Common myeloid progenitor, CD34-positive (primary cell): ENCODE data around the gene ATP4B.

Experiments used
- CTCF ChIA-PET: fragments of 350-600 bp; sonication (Branson Sonifier 250); formaldehyde crosslinking; loops from one replicate; lab custom pipeline; 2021; ENCODE audit warnings: antibody characterized with exemption; lab: Charles Lee
- POLR2A ChIA-PET: fragments of 350-600 bp; sonication (Branson Sonifier 250); formaldehyde crosslinking; loops from one replicate; lab custom pipeline; 2021; ENCODE audit warnings: antibody characterized with exemption; lab: Charles Lee
- DNase-seq, 3 donors: peaks; one replicate each; pipeline versions ENCODE4 v3.0.0 to v3.0.0-alpha.2; 2013
- H3K27ac ChIP-seq, 2 experiments: 1 replicate in 1 of 2; 2 replicates in 1 of 2; pipeline ENCODE4 v1.7.0; 2013; ENCODE audit warnings: inconsistent platforms in 2 of 2, low read length in 2 of 2, mild to moderate bottlenecking in 2 of 2, low read depth in 1 of 2, moderate library complexity in 1 of 2; ENCODE audit not compliant: severe bottlenecking in 2 of 2, insufficient read depth in 1 of 2, poor library complexity in 1 of 2
- H3K27me3 ChIP-seq, 5 experiments: replicated peaks in 2 of 5; 1 replicate in 3 of 5; 2 replicates in 2 of 5; pipeline versions ENCODE4 v1.6.1 to v1.7.0; 2013; ENCODE audit warnings: low read length in 4 of 5, mild to moderate bottlenecking in 2 of 5, moderate library complexity in 2 of 5, inconsistent platforms in 1 of 5; ENCODE audit not compliant: insufficient read depth in 5 of 5, control insufficient read depth in 4 of 5
- H3K36me3 ChIP-seq, 4 experiments: 1 replicate in 2 of 4; 2 replicates in 2 of 4; pipeline versions ENCODE4 v1.6.1 to v1.7.0; 2013; ENCODE audit warnings: low read length in 3 of 4, control low read depth in 1 of 4, mild to moderate bottlenecking in 1 of 4; ENCODE audit not compliant: control insufficient read depth in 4 of 4, insufficient read depth in 4 of 4
- H3K4me1 ChIP-seq, 4 experiments: 1 replicate in 3 of 4; 2 replicates in 1 of 4; pipeline versions ENCODE4 v1.6.1 to v1.7.1; 2013; ENCODE audit warnings: low read length in 3 of 4, mild to moderate bottlenecking in 3 of 4, control low read depth in 1 of 4, inconsistent platforms in 1 of 4, moderate library complexity in 1 of 4; ENCODE audit not compliant: control insufficient read depth in 4 of 4, insufficient read depth in 4 of 4; ENCODE audit errors: control extremely low read depth in 1 of 4
- H3K4me3 ChIP-seq, 7 experiments: 1 replicate in 4 of 7; 2 replicates in 3 of 7; pipeline versions ENCODE4 v1.5.1 to v1.7.0; 2013; ENCODE audit warnings: mild to moderate bottlenecking in 7 of 7, low read length in 6 of 7, moderate library complexity in 6 of 7, inconsistent platforms in 2 of 7, low read depth in 2 of 7, control low read depth in 1 of 7; ENCODE audit not compliant: insufficient read depth in 4 of 7, control insufficient read depth in 1 of 7; ENCODE audit errors: extremely low read depth in 1 of 7
- H3K9me3 ChIP-seq, 5 experiments: 1 replicate in 4 of 5; 2 replicates in 1 of 5; pipeline versions ENCODE4 v1.6.1 to v1.7.1; 2013; ENCODE audit warnings: low read length in 4 of 5, mild to moderate bottlenecking in 2 of 5, inconsistent platforms in 1 of 5, low read depth in 1 of 5, moderate library complexity in 1 of 5; ENCODE audit not compliant: control insufficient read depth in 4 of 5, insufficient read depth in 2 of 5; ENCODE audit errors: control extremely low read depth in 1 of 5
- WGBS: methylation state at CpG from one replicate; pipeline ENCODE4 v1.1.5; 2013; ENCODE audit not compliant: insufficient coverage; 5-methylcytosine and 5-hydroxymethylcytosine counted together

ATP4B gene

DNA sequence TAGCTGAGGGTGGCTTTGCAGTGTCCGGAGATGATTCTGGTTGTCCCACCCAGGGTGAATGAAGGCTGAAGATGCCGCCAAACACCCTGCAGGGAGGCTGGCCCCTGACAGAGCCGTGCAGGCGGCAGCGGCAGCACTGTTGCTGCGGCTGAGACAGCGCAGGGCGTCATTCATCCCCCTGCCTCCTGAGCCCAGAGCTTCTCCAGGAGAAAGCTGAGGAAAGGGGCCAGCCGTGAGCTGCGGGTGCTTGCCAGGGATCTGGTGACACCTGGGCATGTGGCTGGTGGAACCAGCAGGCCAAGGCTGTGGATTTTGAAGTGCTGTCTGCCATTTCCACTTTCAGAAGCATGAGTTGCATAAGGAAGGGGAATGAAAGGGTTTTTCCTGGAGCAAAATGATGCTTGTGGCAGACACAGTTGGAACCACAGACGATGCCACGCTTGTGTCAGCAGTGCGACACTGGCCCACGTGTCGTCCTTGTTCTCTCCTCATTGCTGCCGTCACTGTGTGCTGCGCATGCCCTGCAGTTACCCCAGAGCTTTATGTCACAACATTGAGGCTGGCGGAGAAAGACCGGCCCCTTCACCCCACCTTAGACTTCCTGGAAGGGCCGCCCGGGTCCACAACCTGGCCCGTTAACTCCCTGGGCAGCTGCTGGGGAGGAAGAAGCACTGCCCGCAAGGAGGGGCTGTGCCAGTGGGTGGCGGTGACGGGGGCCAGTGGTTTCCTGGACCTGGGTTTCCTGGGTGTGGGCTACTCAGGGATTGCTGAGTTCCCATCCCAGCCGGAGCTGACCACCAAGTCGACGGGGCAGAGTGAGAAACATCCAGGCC is 50.7 kb downstream of the ATP4B start:
- Histone ChIP-seq H3K36me3 (peaks cover 0 to 78% (median 16%) of the 10 kb centered on the region in 4 experiments), H3K9me3 (no peaks in the 10 kb centered on the region), H3K4me3 (no peak overlapping the region), H3K27me3 (no peaks in the 10 kb centered on the region), H3K4me1 (peaks cover 0 to 18% (median 8%) of the 10 kb centered on the region in 4 experiments), H3K27ac (no peak overlapping the region)
- CTCF ChIA-PET: no interaction called here
- POLR2A ChIA-PET: no interaction called here
- WGBS: 85% methylated on average over 21 of the region's 28 CpGs
- DNase-seq: peak in 2 of 3 donors; percentile 46 to 49

DNA sequence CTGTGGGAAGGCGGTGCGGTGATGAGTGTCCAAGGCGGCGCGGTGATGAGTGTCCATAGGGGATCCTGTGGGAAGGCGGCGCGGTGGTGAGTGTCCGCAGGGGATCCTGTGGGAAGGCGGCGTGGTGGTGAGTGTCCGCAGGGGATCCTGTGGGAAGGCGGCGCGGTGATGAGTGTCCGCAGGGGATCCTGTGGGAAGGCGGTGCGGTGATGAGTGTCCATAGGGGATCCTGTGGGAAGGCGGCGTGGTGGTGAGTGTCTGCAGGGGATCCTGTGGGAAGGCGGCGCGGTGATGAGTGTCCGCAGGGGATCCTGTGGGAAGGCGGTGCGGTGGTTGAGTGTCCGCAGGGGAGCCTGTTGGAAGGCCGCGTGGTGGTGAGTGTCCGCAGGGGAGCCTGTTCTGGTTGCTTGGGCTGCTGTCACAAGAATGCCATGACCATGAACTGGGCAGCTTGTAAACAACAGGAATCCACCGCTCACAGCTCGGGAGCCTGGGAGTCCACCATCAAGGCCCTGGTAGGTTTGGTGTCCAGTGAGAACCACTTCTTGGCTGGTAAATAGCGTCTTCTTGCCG is 52.0 kb downstream of the ATP4B start:
- ChIA-PET CTCF (interaction anchor here (1.6 kb wide), 1 partner anchor 14 kb away, joined by 3 read pairs; no protein-coding TSS in a partner anchor), POLR2A (no interaction called here)
- Histone ChIP-seq H3K9me3 (no peaks in the 10 kb centered on the region), H3K4me1 (peaks cover 0 to 18% (median 8%) of the 10 kb centered on the region in 4 experiments), H3K27me3 (no peaks in the 10 kb centered on the region), H3K36me3 (peaks cover 2 to 76% (median 11%) of the 10 kb centered on the region in 4 experiments), H3K27ac (no peak overlapping the region), H3K4me3 (no peak overlapping the region)
- DNase-seq: no peak
- WGBS: 97% methylated on average over 30 of the region's 34 CpGs

DNA sequence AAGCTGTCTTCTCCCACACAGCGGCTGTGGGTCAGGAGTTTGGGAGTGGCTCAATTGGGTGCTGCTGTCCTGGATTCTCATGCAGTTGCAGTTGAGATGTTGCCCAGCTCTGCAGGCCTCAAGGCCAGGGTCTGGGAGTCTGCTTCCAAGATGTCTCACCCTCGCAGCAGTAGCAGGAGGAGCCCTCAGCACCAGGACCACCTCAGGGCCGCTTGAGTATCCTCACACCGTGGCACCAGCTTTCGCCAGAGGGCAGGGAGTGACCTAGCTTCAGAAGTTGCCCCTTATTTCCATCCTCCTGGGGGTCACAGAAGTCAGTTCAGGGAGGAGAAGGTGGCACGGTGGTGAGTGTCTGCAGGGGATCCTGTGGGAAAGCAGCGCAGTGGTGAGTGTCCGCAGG is 52.5 kb downstream of the ATP4B start:
- Histone ChIP-seq H3K36me3 (peaks cover 2 to 76% (median 14%) of the 10 kb centered on the region in 4 experiments), H3K27ac (no peak overlapping the region), H3K4me3 (no peak overlapping the region), H3K9me3 (peaks cover 0 to 2% (median 0%) of the 10 kb centered on the region in 5 experiments), H3K27me3 (no peaks in the 10 kb centered on the region), H3K4me1 (peaks cover 0 to 18% (median 8%) of the 10 kb centered on the region in 4 experiments)
- ChIA-PET POLR2A (no interaction called here), CTCF (interaction anchor here (1.6 kb wide), 1 partner anchor 14 kb away, joined by 3 read pairs; no protein-coding TSS in a partner anchor)
- DNase-seq: no peak
- 94% methylated on average over 6 of the region's 8 CpGs for WGBS

DNA sequence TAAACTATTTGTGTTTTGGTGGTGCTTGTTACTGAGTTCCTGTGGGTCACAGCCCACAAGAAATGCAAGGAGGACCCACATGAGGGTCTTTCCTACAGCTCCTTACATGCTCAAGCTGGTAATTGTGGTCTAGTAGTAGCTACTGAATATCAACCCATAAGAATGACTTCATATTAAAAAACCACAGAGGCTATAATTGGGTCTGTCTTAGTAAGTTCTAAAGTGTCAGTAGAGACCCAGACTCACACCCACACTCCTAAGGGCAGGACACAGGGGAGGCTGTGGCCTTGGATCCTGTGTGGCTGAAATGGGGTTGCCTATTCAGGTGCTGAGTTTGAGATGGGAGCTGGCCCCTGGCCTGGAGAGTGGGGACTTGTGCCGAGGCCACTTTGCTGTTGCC is 53.8 kb downstream of the ATP4B start:
- Histone ChIP-seq H3K27me3 (no peaks in the 10 kb centered on the region), H3K27ac (no peak overlapping the region), H3K4me3 (no peak overlapping the region), H3K9me3 (peaks cover 0 to 14% (median 7%) of the 10 kb centered on the region in 5 experiments), H3K4me1 (peaks cover 0 to 18% (median 8%) of the 10 kb centered on the region in 4 experiments), H3K36me3 (peaks cover 2 to 75% (median 22%) of the 10 kb centered on the region in 4 experiments)
- CTCF ChIA-PET: no interaction called here
- 100% methylated on average over 1 of the region's 1 CpG for WGBS
- no peak for DNase-seq
- POLR2A ChIA-PET: no interaction called here

DNA sequence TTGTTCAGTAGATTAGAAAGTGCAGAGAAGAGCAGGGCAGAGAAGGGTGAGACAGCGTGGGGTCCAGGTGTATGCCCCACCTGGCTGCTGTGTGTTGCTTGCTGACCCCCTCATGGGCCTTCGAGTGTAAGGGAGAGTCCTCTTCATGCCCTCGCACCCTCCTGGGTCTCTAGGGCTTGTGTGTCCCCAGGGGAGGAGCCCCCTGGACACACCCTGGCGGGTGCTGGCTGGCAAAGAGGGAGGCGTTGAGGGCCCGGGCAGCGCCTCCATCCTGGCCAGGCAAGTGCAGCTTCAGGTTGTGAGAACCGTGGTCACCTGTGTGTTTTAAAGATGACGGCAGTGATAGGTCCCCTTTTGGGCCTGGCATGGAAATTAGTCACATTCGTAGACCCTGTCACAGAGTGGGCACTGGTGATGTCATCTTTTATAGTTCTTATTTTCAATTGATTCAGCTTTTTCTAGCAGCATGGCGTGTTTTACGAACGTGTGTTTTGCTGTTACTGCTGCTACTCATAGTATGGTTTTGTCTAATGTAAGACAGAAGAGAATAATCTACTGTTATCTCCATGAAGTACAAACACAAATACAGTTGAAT is 54.8 kb downstream of the ATP4B start:
- H3K4me3 ChIP-seq: no peak overlapping the region
- H3K36me3 ChIP-seq: peaks cover 2 to 76% (median 31%) of the 10 kb centered on the region in 4 experiments
- no peaks in the 10 kb centered on the region for H3K27me3 ChIP-seq
- peaks cover 0 to 15% (median 12%) of the 10 kb centered on the region in 5 experiments for H3K9me3 ChIP-seq
- WGBS: 98% methylated on average over 10 of the region's 13 CpGs
- H3K27ac ChIP-seq: no peak overlapping the region
- peaks cover 0 to 18% (median 8%) of the 10 kb centered on the region in 4 experiments for H3K4me1 ChIP-seq
- DNase-seq: no peak
- ChIA-PET POLR2A (no interaction called here), CTCF (interaction anchor here (1.0 kb wide), 1 partner anchor 41 kb away, joined by 3 read pairs; no protein-coding TSS in a partner anchor)

DNA sequence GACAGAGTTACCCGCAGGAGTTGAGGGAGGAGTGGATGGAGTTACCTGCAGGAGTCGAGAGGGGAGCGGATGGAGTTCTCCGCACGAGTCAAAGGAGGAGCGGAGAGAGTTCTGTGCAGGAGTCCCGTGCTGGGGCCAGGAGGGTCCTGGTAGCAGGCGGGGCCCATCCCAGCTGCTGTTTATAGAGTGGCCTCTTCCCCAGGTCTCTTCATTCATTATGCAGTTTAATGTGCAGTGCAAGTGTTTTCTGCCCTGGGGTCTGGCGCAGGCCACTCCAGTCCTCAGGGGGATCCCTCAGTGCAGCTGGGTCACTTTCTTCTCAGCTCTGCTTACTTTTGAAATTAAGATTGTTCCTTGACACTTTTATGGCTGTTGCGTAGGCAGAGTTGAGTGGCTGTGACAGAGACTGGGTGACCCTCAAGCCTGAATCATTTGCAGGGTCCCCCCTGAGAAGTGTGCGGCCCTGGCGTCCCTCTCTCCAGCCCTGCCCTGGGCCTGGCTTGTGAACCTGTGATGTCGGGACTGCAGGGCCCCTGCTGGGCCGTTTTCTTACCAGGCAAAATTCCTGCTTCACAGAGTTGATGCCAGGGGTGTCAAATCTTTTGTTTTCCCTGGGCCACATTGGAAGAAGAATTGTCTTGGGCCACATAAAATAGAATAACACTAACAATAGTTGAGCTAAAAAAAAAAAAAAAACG is 55.6 kb downstream of the ATP4B start:
- peaks cover 0 to 15% (median 13%) of the 10 kb centered on the region in 5 experiments for H3K9me3 ChIP-seq
- H3K27ac ChIP-seq: no peak overlapping the region
- 97% methylated on average over 12 of the region's 15 CpGs for WGBS
- no peak overlapping the region for H3K4me3 ChIP-seq
- ChIA-PET CTCF (interaction anchor here (0.7 to 1.0 kb wide), 2 partner anchors 14 to 40 kb away, joined by 3 read pairs; no protein-coding TSS in a partner anchor), POLR2A (no interaction called here)
- no peak for DNase-seq
- H3K36me3 ChIP-seq: peaks cover 5 to 76% (median 38%) of the 10 kb centered on the region in 4 experiments
- H3K4me1 ChIP-seq: peaks cover 0 to 14% (median 7%) of the 10 kb centered on the region in 4 experiments
- H3K27me3 ChIP-seq: no peaks in the 10 kb centered on the region
